Common myeloid progenitor, CD34-positive (primary cell): Measurements from ENCODE around the gene CDC20.

Source experiments
- CTCF ChIA-PET: fragments of 350-600 bp; sonication (Branson Sonifier 250); formaldehyde crosslinking; loops from one replicate; lab custom pipeline; 2021; ENCODE audit warnings: antibody characterized with exemption; lab: Charles Lee
- POLR2A ChIA-PET: fragments of 350-600 bp; sonication (Branson Sonifier 250); formaldehyde crosslinking; loops from one replicate; lab custom pipeline; 2021; ENCODE audit warnings: antibody characterized with exemption; lab: Charles Lee
- DNase-seq, 3 donors: peaks; one replicate each; pipeline versions ENCODE4 v3.0.0 to v3.0.0-alpha.2; 2013
- H3K27ac ChIP-seq, 2 experiments: 1 replicate in 1 of 2; 2 replicates in 1 of 2; pipeline ENCODE4 v1.7.0; 2013; ENCODE audit warnings: inconsistent platforms in 2 of 2, low read length in 2 of 2, mild to moderate bottlenecking in 2 of 2, low read depth in 1 of 2, moderate library complexity in 1 of 2; ENCODE audit not compliant: severe bottlenecking in 2 of 2, insufficient read depth in 1 of 2, poor library complexity in 1 of 2
- H3K27me3 ChIP-seq, 5 experiments: replicated peaks in 2 of 5; 1 replicate in 3 of 5; 2 replicates in 2 of 5; pipeline versions ENCODE4 v1.6.1 to v1.7.0; 2013; ENCODE audit warnings: low read length in 4 of 5, mild to moderate bottlenecking in 2 of 5, moderate library complexity in 2 of 5, inconsistent platforms in 1 of 5; ENCODE audit not compliant: insufficient read depth in 5 of 5, control insufficient read depth in 4 of 5
- H3K36me3 ChIP-seq, 4 experiments: 1 replicate in 2 of 4; 2 replicates in 2 of 4; pipeline versions ENCODE4 v1.6.1 to v1.7.0; 2013; ENCODE audit warnings: low read length in 3 of 4, control low read depth in 1 of 4, mild to moderate bottlenecking in 1 of 4; ENCODE audit not compliant: control insufficient read depth in 4 of 4, insufficient read depth in 4 of 4
- H3K4me1 ChIP-seq, 4 experiments: 1 replicate in 3 of 4; 2 replicates in 1 of 4; pipeline versions ENCODE4 v1.6.1 to v1.7.1; 2013; ENCODE audit warnings: low read length in 3 of 4, mild to moderate bottlenecking in 3 of 4, control low read depth in 1 of 4, inconsistent platforms in 1 of 4, moderate library complexity in 1 of 4; ENCODE audit not compliant: control insufficient read depth in 4 of 4, insufficient read depth in 4 of 4; ENCODE audit errors: control extremely low read depth in 1 of 4
- H3K4me3 ChIP-seq, 7 experiments: 1 replicate in 4 of 7; 2 replicates in 3 of 7; pipeline versions ENCODE4 v1.5.1 to v1.7.0; 2013; ENCODE audit warnings: mild to moderate bottlenecking in 7 of 7, low read length in 6 of 7, moderate library complexity in 6 of 7, inconsistent platforms in 2 of 7, low read depth in 2 of 7, control low read depth in 1 of 7; ENCODE audit not compliant: insufficient read depth in 4 of 7, control insufficient read depth in 1 of 7; ENCODE audit errors: extremely low read depth in 1 of 7
- H3K9me3 ChIP-seq, 5 experiments: 1 replicate in 4 of 5; 2 replicates in 1 of 5; pipeline versions ENCODE4 v1.6.1 to v1.7.1; 2013; ENCODE audit warnings: low read length in 4 of 5, mild to moderate bottlenecking in 2 of 5, inconsistent platforms in 1 of 5, low read depth in 1 of 5, moderate library complexity in 1 of 5; ENCODE audit not compliant: control insufficient read depth in 4 of 5, insufficient read depth in 2 of 5; ENCODE audit errors: control extremely low read depth in 1 of 5
- WGBS: methylation state at CpG from one replicate; pipeline ENCODE4 v1.1.5; 2013; ENCODE audit not compliant: insufficient coverage; 5-methylcytosine and 5-hydroxymethylcytosine counted together

The CDC20 gene

GRCh38 chr1:43319288-43319687 is 39.5 kb upstream of the CDC20 start:
- H3K4me3 ChIP-seq = no peak overlapping the region
- CTCF ChIA-PET = no interaction called here

GRCh38 chr1:43319766-43320165 is 39.0 kb upstream of the CDC20 start:
- Histone ChIP-seq H3K9me3 (no peaks in the 10 kb centered on the region), H3K4me3 (no peak overlapping the region), H3K4me1 (peaks cover 0 to 6% (median under 1%) of the 10 kb centered on the region in 4 experiments), H3K27ac (no peak overlapping the region), H3K36me3 (peaks cover 1 to 66% (median 26%) of the 10 kb centered on the region in 4 experiments), H3K27me3 (no peaks in the 10 kb centered on the region)
- ChIA-PET POLR2A (no interaction called here), CTCF (interaction anchor here (0.7 kb wide), 1 partner anchor 9 kb away, joined by 4 read pairs; no protein-coding TSS in a partner anchor)
- DNase-seq = no peak
- WGBS = 100% methylated on average over 2 of the region's 3 CpGs

More at GRCh38 chr1:43319288-43319687, 39.5 kb upstream of the CDC20 start:
- peaks cover 0 to 64% (median 27%) of the 10 kb centered on the region in 4 experiments for H3K36me3 ChIP-seq
- H3K9me3 ChIP-seq = no peaks in the 10 kb centered on the region
- H3K4me1 ChIP-seq = peaks cover 0 to under 1% (median 0%) of the 10 kb centered on the region in 4 experiments
- POLR2A ChIA-PET = no interaction called here
- DNase-seq = no peak
- no peaks in the 10 kb centered on the region for H3K27me3 ChIP-seq
- no CpG with 5 or more reads among the region's 5 CpGs for WGBS
- no peak overlapping the region for H3K27ac ChIP-seq

GRCh38 chr1:43321331-43321891 is 37.4 kb upstream of the CDC20 start:
- Histone ChIP-seq H3K27me3 (no peaks in the 10 kb centered on the region), H3K9me3 (peaks cover 0 to 5% (median 2%) of the 10 kb centered on the region in 5 experiments), H3K4me3 (no peak overlapping the region), H3K36me3 (peaks cover 0 to 61% (median 25%) of the 10 kb centered on the region in 4 experiments), H3K27ac (no peak overlapping the region), H3K4me1 (peaks cover 0 to 7% (median 2%) of the 10 kb centered on the region in 4 experiments)
- POLR2A ChIA-PET = interaction anchor here (1.1 kb wide), 1 partner anchor 9 kb away, joined by 3 read pairs; no protein-coding TSS in a partner anchor
- 92% methylated on average over 15 of the region's 16 CpGs for WGBS
- CTCF ChIA-PET = interaction anchor here (1.0 to 1.1 kb wide), 3 partner anchors 8 to 36 kb away, joined by 3 to 4 read pairs (median 3); no protein-coding TSS in a partner anchor
- no peak for DNase-seq

GRCh38 chr1:43322506-43322905 is 36.3 kb upstream of the CDC20 start:
- peaks cover 0 to 7% (median 2%) of the 10 kb centered on the region in 4 experiments for H3K4me1 ChIP-seq
- WGBS = 100% methylated on average over 5 of the region's 5 CpGs
- no peaks in the 10 kb centered on the region for H3K27me3 ChIP-seq
- peaks cover 0 to 6% (median 2%) of the 10 kb centered on the region in 5 experiments for H3K9me3 ChIP-seq
- no peak overlapping the region for H3K27ac ChIP-seq
- ChIA-PET CTCF (no interaction called here), POLR2A (no interaction called here)
- H3K4me3 ChIP-seq = no peak overlapping the region
- peaks cover 0 to 50% (median 22%) of the 10 kb centered on the region in 4 experiments for H3K36me3 ChIP-seq
- no peak for DNase-seq

GRCh38 chr1:43324810-43325209 is 34.0 kb upstream of the CDC20 start:
- H3K27ac ChIP-seq = no peak overlapping the region
- H3K4me1 ChIP-seq = peaks cover under 1 to 13% (median 7%) of the 10 kb centered on the region in 4 experiments
- H3K4me3 ChIP-seq = no peak overlapping the region
- H3K9me3 ChIP-seq = peaks cover 0 to 11% (median 4%) of the 10 kb centered on the region in 5 experiments
- POLR2A ChIA-PET = interaction anchor here (0.8 kb wide), 1 partner anchor 82 kb away, joined by 4 read pairs; no protein-coding TSS in a partner anchor
- CTCF ChIA-PET = interaction anchor here (0.6 to 1.0 kb wide), 3 partner anchors 34 to 99 kb away, joined by 3 to 4 read pairs (median 3); partner anchors contain the start of gene CDC20
- H3K36me3 ChIP-seq = peaks cover 0 to 31% (median 12%) of the 10 kb centered on the region in 4 experiments
- 57% methylated on average over 1 of the region's 1 CpG for WGBS
- no peaks in the 10 kb centered on the region for H3K27me3 ChIP-seq
- DNase-seq = peak in 2 of 3 donors; percentile 20 to 36

- CTCF ChIA-PET = interaction anchor here (0.6 to 1.0 kb wide), 2 partner anchors 33 to 45 kb away, joined by 3 to 4 read pairs; partner anchors contain the start of gene CDC20
- H3K36me3 ChIP-seq = peaks cover 0 to 26% (median 9%) of the 10 kb centered on the region in 4 experiments
Observed at GRCh38 chr1:43325381-43325780, 33.4 kb upstream of the CDC20 start.

More at GRCh38 chr1:43325381-43325780, 33.4 kb upstream of the CDC20 start:
- Histone ChIP-seq H3K4me3 (no peak overlapping the region), H3K4me1 (peaks cover 3 to 19% (median 13%) of the 10 kb centered on the region in 4 experiments), H3K27me3 (no peaks in the 10 kb centered on the region), H3K9me3 (peaks cover 0 to 11% (median 4%) of the 10 kb centered on the region in 5 experiments), H3K27ac (no peak overlapping the region)
- DNase-seq = no peak
- POLR2A ChIA-PET = no interaction called here
